Vagina (tissue), 2 donors: ENCODE measurements around the gene LYRM1.

Experiments used
- POLR2A ChIP-seq, 2 donors: fragments of 450-650 bp; IDR thresholded peaks; one replicate each; pipeline ENCODE4 v1.6.1; 2017; ENCODE audit warnings: antibody characterized with exemption in 2 of 2, mild to moderate bottlenecking in 2 of 2, moderate library complexity in 2 of 2
- POLR2AphosphoS5 ChIP-seq, 2 donors: sonication (generic); formaldehyde crosslinking; IDR thresholded peaks; one replicate each; pipeline ENCODE4 v1.9.0; 2017; ENCODE audit warnings: antibody characterized with exemption in 2 of 2, mild to moderate bottlenecking in 2 of 2, low read depth in 1 of 2; ENCODE audit not compliant: insufficient read depth in 1 of 2
- TF ChIP-seq, protein P1 (sequence below), 3 experiments: fragments of 450-650 bp in 2 of 3; fragments of 200-600 bp in 1 of 3; sonication (generic) in 1 of 3; IDR thresholded peaks; one replicate each; pipeline ENCODE4 v1.5.1; 2017 to 2019; ENCODE audit warnings: antibody characterized with exemption in 3 of 3, mild to moderate bottlenecking in 2 of 3, moderate library complexity in 2 of 3

DNA sequence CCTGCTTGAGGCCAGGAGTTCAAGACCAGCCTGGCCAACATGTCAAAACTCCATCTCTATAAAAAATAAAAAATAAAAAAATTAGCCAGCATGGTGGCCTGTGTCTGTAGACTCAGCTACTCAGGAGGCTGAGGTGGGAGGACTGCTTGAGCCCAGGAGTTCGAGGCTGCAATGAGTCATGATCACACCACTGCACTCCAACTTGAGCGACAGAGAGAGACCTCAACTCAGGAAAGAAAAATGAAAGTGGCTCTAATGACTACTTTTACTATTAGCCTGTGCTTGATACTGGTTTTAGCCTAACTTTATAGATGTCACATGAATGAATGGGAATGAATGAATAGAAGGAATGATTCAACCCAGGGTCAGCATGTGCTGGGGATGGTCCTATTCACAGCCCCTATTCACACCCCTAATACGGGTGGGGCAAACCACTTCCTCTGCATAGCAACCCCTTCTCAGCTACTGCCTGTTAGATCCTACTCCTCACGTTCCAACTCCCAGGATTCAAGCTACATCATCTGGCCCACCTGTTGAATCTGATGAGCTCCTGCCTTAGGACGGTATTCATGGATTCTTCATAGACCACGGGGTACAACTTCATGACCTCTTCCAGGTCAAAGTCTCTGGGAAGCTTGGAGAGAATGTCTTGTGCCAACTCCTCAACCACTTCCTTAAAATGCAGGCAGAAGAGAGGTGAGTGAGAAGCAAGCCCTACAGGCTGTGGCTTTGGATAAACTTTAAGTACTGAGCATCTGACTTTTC lies 40.5 kb downstream of the LYRM1 start:
- TF ChIP-seq POLR2AphosphoS5 (IDR thresholded peaks at IDR 0.05; ENCODE audit: insufficient read depth in 1 of 2, low read depth in 1 of 2) (no peak), POLR2A (IDR thresholded peaks at IDR 0.05) (no peak)
- TF ChIP-seq, protein P1, sequence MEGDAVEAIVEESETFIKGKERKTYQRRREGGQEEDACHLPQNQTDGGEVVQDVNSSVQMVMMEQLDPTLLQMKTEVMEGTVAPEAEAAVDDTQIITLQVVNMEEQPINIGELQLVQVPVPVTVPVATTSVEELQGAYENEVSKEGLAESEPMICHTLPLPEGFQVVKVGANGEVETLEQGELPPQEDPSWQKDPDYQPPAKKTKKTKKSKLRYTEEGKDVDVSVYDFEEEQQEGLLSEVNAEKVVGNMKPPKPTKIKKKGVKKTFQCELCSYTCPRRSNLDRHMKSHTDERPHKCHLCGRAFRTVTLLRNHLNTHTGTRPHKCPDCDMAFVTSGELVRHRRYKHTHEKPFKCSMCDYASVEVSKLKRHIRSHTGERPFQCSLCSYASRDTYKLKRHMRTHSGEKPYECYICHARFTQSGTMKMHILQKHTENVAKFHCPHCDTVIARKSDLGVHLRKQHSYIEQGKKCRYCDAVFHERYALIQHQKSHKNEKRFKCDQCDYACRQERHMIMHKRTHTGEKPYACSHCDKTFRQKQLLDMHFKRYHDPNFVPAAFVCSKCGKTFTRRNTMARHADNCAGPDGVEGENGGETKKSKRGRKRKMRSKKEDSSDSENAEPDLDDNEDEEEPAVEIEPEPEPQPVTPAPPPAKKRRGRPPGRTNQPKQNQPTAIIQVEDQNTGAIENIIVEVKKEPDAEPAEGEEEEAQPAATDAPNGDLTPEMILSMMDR (IDR thresholded peaks at IDR 0.05) = no peak
